Stomach (tissue), 4 donors: ENCODE measurements around the gene NT5DC4.

Experiments used
- EP300 ChIP-seq: sonication (generic); formaldehyde crosslinking; IDR thresholded peaks from one replicate; pipeline ENCODE4 v1.6.1; 2017; ENCODE audit warnings: antibody characterized with exemption
- POLR2A ChIP-seq, 4 donors: fragments of 450-650 bp; IDR thresholded peaks; one replicate each; pipeline ENCODE4 v1.6.1; 2016; ENCODE audit warnings: antibody characterized with exemption in 4 of 4, control low read depth in 2 of 4, mild to moderate bottlenecking in 1 of 4, moderate library complexity in 1 of 4
- POLR2AphosphoS5 ChIP-seq, 3 donors: sonication (generic); formaldehyde crosslinking; IDR thresholded peaks; one replicate each; pipeline ENCODE4 v1.6.1; 2016; ENCODE audit warnings: antibody characterized with exemption in 3 of 3
- TF ChIP-seq, protein P1 (sequence below), 7 experiments: fragments of 450-650 bp in 4 of 7; fragments of 200-600 bp in 3 of 7; sonication (generic) in 3 of 7; IDR thresholded peaks; one replicate each; pipeline ENCODE4 v1.5.1; 2016 to 2019; ENCODE audit warnings: antibody characterized with exemption in 7 of 7, control low read depth in 2 of 7, mild to moderate bottlenecking in 1 of 7

DNA sequence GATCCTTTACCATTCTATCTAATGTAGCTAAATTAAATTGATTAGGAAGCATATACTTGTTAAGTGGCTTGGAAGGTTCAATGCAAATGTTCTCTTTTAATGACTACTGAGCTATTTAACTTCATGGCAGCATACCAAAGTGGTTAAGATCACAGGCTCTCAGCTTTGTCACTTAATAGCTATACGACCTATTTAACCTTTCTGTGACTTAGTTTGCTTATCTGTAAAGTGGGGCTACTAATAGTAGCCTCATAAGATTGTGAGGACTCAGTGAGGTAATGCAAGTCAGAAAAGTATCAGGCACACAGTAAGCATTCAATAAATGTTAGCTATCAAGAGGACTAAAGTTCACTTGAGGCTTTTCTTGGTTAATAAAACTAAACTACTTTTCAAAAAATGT lies 39.3 kb downstream of the NT5DC4 start:
- TF ChIP-seq, protein P1, sequence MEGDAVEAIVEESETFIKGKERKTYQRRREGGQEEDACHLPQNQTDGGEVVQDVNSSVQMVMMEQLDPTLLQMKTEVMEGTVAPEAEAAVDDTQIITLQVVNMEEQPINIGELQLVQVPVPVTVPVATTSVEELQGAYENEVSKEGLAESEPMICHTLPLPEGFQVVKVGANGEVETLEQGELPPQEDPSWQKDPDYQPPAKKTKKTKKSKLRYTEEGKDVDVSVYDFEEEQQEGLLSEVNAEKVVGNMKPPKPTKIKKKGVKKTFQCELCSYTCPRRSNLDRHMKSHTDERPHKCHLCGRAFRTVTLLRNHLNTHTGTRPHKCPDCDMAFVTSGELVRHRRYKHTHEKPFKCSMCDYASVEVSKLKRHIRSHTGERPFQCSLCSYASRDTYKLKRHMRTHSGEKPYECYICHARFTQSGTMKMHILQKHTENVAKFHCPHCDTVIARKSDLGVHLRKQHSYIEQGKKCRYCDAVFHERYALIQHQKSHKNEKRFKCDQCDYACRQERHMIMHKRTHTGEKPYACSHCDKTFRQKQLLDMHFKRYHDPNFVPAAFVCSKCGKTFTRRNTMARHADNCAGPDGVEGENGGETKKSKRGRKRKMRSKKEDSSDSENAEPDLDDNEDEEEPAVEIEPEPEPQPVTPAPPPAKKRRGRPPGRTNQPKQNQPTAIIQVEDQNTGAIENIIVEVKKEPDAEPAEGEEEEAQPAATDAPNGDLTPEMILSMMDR (IDR thresholded peaks at IDR 0.05): no peak
- no peak for TF ChIP-seq EP300
- no peak for TF ChIP-seq POLR2AphosphoS5 (IDR thresholded peaks at IDR 0.05)
- no peak for TF ChIP-seq POLR2A (IDR thresholded peaks at IDR 0.05)
